Nucleus accumbens (tissue), 56 donors: ENCODE measurements around the gene KRT4.
"Not testable (repeated sequence)": the region's sequence is repeated elsewhere in the genome, so short reads cannot be mapped to it uniquely, and the experiment has no call there.

ENCODE experiments used
- DNase-seq, 56 donors: peaks; one replicate each; lab custom pipeline; 2025; lab: John Stamatoyannopoulos, UW

The KRT4 gene

DNA sequence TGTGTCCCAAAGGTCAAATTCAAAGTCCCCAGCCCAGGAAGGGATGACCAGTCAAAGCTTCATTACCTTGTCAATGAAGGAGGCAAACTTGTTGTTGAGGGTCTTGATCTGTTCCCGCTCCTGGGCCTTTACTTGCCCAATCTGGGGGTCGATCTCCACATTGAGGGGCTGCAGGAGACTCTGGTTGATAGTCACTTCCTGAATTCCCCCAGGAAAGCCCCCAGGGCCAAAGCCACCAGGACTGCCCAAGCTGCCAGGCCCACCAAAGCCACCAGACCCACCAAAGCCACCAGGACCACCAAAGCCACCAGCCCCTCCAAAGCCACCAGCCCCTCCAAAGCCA lies 18.6 kb downstream of the KRT4 start:
- not testable (repeated sequence) for DNase-seq

DNA sequence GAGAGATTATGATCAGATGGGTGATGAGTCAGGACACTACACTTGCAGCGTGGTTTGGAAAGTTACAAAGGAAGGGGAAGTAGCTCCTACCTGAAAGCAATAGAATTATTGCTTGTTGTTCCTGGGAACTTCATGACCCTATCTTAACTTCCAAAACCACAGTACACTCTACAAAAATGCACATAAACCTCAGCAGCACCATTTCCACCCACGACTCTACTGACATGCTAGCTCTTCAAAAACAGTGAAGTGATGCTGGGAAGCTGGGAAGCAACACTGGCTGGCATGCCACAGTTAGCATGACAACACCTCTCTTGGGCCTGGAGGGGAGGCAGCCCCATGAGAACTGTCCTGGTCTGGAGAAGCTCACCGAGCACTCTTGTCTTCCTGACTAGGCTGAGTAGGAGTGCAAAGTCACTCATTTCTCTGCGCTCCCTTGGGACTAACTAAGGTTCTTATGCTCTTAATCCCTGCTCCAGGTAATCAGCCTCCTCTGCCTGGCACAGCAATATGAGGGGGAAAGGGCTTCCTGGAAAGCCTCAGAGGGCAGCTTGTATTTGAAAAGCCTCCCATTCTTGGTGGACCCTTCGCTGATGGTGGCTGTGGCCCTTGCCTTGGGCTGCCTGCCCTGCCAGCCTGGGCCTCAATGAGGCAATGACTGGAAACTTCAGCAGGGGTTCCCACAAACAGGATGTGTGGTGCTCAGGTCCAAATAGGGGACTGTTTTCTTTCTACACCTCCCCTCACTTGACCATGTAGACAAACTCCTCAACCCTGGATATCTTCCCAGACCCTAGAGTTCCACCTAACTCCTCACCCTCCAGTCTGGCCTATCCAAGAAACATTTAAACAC lies 19.2 kb downstream of the KRT4 start:
- no peak for DNase-seq

DNA sequence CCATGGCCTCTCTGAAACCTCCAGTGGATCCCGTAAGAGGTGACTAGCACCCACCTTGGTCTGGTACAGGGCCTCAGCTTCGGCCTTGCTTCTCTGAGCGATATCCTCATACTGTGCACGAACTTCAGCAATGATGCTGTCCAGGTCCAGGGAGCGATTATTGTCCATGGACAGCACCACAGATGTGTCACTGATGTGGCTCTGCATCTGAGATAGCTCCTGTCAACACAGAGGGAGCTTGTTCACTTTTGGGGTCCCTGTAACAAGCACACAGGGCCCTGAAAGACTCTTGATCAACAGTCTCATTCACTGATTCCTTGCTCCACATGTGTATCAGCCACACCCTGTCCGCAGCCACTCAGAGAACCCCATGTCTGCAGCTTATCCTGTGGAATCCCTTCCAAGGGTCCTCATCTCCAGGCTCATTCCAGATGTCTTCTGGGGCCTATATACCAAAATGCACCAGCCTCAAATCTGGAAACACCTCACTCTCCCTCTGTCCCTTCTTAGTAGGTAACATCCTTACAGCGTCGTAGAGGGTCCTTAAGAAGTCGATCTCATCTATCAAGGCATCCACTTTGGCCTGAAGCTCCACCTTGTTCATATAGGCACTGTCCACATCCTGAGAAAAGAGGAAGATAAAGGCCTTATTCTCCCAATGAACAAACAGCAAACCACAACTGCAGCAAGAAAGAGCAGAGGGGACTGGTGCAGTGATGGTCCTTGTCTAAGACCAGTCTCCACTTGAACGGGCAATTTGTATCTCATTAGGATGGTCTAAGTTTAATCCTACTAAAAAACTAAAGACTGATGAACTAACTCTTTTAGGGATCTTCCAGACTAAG lies 21.5 kb downstream of the KRT4 start:
- DNase-seq: no peak

DNA sequence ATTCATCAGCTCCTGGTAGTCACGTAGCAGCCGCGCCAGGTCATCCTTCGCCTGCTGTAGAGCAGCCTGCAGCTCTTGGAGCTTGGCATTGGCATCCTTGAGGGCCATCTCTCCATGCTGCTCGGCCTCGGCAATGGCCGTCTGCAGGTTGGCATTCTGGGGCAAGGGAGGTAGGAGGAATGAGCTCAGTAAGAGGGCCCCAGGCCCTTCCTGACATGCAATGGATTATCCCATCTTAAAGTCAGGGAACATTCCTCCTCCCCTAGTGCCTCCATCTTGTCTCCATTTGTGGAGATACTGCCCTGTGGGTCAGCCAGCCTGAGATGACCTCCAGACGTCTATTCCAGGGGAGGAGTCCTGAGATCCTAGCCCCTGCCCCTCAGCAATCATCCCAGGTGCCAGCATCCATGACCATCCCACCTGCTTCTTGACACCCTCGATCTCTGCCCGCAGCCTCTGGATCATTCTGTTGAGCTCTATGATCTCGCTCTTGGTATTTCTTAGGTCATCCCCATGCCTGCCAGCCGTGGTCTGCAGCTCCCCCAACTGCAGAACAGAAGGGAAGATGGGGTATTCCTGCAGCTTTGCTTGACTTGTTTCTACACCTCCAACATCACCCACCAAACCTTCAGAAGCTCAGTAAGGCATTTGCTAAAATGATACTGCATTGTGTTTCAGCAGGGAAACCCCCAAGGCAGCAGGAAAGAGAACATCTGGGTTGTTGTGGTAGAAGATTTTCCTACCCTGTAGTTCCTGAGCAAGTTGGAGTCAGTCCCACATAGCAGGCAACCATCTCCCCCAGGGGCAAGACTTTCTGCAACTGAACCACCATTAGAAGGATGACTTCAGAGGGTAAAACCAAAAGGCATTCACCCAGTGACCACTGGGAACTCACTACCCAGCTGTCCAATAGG lies 22.4 kb downstream of the KRT4 start:
- DNase-seq: no peak

DNA sequence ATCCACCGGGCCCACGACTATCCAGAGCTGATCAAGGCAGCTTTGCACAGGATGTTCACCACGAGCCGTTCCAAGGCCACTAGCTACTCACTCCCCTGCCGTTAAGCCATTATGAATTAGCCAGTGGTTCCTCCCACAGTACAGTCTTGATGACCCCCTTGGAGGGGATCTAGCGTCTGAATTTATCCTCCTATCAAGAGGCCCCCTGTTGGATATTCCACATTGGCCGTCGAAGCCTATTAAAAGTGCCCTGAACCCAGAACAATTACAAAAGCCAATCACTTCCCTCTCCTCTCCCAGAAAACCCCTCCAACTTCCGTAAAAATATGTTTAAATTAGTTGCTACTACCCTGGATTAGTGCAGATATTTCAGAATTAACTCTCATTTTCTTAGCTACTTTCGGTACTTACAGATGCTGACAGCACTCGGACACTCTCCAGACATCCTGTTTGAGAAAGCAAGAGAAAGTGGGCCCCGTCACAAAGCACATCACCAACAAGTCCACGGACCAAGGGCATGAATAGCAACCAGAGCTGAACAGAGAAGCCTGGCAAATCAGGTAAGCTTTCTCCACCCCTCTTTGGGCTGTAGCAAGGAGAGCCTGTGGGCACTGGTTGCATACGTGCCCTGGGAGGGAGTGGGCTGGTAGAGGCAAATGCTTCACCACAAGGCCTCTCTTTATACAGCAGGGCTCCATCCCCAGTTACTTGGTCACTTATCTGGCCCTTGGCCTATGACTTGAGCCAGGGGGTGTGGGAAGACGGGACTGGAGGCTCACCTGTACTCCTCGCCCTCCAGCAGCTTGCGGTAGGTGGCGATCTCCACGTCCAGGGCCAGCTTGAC lies 23.3 kb downstream of the KRT4 start:
- no peak for DNase-seq

DNA sequence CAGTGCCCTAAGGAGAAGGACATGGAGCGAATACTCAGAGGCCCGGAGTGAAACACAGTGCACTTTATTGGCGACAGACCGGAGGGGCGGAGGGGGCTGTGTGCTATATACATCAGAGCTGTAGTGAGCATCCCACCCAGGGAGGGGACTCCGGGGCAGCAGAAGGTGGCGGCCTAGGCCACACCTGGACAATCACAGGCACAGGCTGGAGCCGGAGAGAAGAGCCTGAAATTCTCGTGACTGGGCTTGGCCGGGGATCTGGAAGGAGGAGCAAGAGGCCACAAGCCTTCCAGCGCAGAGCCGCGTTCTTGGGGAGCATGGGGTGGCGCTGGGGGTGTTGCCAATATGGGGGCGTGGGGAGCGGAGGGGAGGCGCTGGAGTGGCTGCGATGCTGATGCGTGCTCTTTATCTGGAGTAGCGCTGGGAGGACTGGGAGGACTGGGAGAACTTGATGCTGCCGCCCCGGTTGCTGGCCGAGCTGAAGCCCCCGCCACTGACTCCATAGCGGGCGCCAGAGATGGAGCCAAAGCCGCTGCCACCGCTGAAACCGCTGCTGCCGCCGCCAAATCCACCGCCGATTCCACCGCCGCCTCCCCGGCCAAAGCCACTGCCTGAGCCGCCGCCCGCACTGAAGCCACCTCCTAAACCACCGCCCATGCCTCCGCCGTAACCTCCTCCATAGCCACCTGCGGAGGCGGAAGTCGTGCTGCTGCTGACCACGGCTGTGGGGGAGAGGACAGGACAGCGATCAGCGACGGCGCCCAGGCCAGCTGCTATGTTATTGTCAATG lies 24.1 kb downstream of the KRT4 start:
- DNase-seq: peak in 1 of 56 donors; percentile 6

DNA sequence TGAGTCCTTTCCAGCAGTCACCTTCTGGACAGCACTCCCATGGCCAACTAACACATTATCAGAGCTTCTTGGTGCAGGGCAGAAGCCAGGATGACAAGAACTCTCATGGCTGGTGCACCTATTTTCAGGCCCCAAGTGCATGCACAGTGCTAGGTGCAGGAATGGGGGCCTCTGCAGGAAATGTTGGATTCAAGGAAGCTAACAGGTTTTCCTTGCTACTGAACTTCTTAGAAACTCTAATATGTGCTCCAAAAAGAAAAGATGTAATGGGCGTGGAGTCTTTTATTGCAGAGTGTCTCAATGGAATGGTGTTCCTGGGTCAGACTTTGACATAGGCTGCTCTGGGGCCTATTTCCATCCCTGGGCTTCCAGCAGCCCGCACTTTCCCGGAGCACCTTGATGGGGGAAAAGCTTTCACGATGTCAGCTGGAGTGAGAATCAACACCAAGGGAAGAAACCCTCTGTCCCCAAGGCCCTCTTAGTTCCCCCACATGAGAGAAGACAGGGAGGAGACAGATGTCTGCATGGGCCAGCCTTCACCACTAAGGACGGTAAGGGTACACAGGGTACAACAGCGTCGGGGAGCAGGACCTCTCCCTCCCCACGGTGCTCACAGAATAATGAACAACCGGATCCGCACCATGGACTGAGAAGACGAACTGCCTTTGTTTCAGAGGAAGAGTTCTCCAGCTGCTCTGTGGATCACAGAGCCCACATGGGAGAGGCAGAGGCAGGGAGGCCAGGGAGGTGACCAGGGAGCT lies 24.9 kb downstream of the KRT4 start:
- no peak for DNase-seq

DNA sequence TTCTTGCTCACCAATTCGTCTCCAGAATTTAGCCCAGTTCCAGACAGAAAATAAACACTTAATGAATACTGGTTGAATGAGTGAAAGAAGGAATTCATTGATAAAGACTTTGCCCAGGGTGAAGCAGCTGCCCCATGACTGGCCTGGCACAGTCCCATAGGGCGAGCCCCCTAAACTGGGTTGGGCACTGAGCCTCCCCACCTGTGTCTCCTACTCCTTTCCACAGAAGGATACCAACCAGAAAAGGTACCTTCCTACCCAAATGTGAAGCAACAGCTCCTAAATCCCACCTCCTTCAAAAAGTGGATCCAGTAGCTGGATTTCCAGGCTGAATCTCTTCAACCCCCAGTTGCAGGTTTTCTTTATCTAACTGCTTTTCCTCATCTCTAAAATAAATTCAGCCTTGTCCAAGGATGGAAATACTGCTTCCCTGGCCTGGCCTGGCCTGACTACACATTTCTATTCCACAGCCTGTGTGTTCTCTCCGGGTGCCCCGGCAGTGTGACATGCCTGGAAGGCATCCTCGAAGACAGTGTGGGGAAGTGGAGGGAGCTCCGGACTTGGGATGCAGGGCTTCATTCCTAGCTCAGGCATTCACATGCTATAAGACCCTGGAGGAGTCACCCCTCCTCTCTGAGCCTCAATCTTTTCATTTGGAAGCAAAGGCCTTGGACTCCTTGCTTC lies 25.6 kb downstream of the KRT4 start:
- no peak for DNase-seq

DNA sequence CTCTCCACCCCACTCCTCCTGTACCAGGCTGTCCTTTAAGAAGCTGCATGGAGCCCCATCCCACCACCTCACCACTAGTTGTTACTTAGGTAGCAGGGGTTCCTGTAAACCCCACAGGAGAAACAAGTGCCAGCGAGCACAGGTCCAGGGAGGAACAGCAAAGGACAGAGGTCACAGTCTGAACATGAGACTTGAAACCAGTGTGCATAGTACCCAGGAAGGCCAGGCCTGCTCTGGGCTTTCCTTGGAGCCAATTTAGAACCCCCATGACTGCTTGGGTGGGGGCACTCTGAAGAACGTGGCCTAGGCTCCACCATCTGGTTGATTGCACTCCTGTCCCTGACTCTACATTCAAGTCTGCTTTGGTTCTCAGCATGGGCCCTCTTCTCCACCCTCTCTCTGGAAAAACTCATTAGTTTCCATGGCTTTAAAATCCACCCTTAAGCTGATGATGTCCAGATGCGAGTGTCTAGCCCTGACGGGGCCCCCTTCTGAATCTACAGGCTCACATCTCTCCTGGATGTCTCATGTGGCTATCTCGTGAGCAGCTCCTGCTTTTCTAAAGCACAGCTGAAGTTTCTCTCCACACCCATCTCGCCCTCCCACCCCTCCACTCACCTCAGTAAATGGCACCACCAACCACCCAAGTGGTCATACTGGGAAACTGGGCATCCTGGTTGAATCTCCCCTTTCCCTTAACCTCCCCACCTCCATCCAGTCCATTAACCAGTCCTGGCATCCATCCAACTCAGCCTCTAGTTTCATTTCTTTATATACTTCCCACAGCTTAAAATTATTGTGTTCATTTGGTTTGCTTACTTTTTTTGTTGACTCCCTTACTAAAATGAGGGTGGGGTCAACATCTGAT lies 26.4 kb downstream of the KRT4 start:
- DNase-seq: no peak

DNA sequence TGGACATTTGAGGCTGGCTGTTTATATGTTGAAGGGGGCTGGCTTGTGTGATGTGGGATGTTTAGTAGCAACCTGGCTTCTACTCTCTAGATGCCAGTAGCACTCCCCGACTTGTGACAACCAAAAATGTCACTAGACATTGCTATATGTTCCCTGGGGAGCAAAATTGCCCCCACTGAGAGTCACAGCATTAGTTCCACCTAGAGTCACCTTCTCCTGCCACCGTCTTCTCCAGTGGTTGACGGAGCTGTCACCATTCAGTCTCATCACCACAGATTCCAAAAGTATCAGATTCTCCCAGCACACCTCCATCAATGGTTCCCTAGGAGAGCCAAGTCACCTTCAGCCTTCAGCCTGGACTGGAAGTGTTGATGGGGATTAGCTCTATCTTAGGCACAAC lies 29.0 kb downstream of the KRT4 start:
- no peak for DNase-seq

DNA sequence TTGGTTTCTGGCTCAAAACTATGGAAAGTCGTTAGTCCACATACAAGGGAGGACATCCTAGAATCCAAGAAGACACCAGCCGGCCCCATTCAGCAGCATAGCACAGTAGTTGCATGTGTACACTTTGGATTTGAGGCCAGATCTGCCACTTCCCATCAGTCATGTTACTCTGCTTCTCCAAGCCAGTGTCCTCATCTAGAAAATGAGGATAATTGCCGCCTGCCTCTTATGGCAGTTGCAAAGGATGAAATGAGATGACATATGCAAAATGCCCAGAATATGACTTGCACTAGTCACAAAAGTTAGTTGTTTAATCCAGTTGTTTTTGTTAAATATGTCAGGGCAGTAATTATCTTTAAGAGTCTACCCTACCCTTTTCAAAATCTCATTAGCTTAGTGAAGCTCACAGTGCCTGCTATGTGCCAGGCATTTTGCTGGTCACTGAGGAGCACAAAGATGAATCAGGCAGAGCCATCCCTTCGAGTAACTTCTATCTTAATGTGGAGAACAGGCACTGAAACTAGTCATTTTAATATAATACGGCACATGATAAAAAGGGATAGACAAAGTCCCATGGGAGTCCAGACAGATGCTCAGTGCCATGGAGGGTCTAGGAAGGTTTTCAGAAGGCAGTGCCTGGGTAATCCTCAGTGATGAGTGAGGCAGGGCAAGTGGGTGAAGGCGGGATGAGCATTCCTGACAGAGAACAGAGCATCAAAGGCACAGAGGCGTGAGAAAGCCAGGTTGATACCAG lies 30.2 kb downstream of the KRT4 start:
- DNase-seq: no peak

DNA sequence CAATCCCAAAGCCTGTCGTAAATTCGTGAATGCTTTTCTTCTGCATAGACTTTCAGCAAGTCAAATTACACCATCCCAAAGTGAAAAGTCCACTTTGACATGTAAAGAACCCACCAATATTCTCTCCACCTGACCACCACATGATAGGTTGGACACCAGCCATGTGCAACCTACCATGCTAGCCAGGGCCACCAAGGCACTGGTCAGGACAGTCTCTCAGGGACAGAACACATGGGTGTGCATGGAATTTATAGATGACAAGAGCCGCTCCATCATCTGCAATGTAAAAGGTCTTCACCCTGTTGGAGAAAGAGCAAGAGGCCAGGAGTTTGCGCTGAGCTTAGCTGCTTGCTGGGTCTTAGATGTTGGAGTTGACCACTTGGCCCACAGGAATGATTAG lies 31.4 kb downstream of the KRT4 start:
- DNase-seq: no peak

DNA sequence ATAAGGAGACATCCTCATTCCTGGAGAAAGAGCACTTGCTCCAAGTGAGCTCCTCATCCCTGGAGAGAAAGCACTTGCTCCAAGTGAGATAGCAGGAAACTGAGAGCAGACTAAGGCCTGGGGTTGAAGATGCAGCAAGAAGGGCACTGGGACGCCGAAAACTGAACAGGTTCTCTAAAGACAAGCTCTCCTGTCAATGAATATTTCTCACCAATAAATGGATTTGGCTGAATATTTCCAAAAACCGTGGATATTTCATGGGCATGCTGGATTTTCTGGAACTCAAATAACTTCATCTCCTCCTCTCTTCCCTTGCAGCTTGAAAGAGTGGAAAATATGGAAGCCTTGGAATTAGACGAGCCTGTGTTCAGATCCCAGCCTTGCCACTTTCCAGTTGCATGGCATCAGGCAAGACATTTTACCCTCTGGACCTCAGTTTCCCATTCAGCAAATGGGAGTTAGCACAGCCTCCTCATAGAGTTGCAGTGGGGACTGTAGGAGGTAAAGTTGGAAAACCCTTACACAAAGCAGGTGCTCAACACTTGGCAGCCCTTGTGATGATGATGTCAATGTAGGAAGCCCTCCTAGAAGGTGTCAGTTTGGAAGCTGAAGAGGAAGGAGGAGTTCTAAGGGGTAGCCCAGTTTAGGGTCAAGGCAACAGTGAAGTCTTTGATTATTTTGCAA lies 32.4 kb downstream of the KRT4 start:
- DNase-seq: no peak

DNA sequence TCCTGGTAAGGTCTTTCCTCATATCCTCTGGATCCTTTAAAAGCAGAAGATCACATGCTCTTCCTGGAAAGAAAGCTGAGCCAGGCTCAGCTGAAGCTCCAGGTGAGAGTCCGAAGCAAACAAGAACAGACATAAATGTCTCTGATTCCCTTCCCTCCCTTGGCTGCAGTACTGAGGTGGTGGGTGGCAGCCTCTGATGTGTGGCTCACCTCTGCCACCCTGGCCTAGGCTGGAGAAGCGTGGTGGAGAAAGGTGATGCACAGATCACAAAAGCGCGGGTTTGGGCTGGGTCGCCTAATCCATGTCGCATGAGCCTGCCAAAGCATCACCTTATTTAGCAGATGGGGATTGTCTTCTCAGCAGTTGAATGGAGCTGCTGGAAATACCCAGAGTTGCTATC lies 34.0 kb downstream of the KRT4 start:
- no peak for DNase-seq

DNA sequence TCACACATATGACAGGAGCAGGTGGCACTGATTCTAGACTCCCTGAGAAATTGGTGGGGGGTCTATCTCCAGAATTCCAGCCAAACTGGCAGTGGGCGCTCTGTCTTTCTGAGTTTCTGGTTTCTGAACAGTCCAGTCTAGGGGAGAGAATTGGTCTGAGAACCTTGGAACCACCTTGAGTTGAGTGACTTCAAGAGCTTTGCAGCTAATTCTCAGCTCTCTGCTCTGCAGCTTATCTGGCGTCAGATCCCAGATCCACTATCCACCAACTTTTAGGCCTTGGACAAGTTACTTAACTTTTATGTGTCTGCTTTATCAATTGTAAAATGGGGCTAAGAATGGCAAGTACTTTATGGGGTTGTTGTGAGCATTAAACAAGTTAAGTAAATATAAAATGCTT lies 35.1 kb downstream of the KRT4 start:
- DNase-seq: no peak
